Measurements from ENCODE around the gene KLHL22.
"Not testable (repeated sequence)": the region's sequence is repeated elsewhere in the genome, so short reads cannot be mapped to it uniquely, and the experiment has no call there.

The KLHL22 gene

GRCh38 chr22:20459862-20460261 lies 35.7 kb downstream of the KLHL22 start:
- Histone ChIP-seq H3K9me3 (replicated peaks; ENCODE audit: low read length) (no peaks in the 10 kb centered on the region), H3K9ac (ENCODE audit: low read depth, low read length) (no peak overlapping the region), H3K4me3 (ENCODE audit: low read length) (no peak overlapping the region), H3K27me3 (ENCODE audit: control insufficient read depth, insufficient read depth, low read length) (no peaks in the 10 kb centered on the region), H3K36me3 (ENCODE audit: insufficient read depth, low read length) (peaks cover 21% of the 10 kb centered on the region), H3K4me1 (ENCODE audit: control insufficient read depth, insufficient read depth, low read length) (no peaks in the 10 kb centered on the region), H3K4me2 (ENCODE audit: low read length) (no peak overlapping the region)

- no peaks in the 10 kb centered on the region for H3K27me3 ChIP-seq (ENCODE audit: control insufficient read depth, insufficient read depth, low read length)
- no peaks in the 10 kb centered on the region for H3K4me1 ChIP-seq (ENCODE audit: control insufficient read depth, insufficient read depth, low read length)
- H3K36me3 ChIP-seq (ENCODE audit: insufficient read depth, low read length), result peaks cover 18% of the 10 kb centered on the region
- no peak overlapping the region for H3K4me3 ChIP-seq (ENCODE audit: low read length)
- no peak overlapping the region for H3K9ac ChIP-seq (ENCODE audit: low read depth, low read length)
- no peaks in the 10 kb centered on the region for H3K9me3 ChIP-seq (replicated peaks; ENCODE audit: low read length)
- H3K4me2 ChIP-seq (ENCODE audit: low read length), result no peak overlapping the region
Observed at GRCh38 chr22:20459152-20459542, 36.4 kb downstream of the KLHL22 start.

GRCh38 chr22:20458530-20459151 lies 37.0 kb downstream of the KLHL22 start:
- Histone ChIP-seq H3K4me1 (ENCODE audit: control insufficient read depth, insufficient read depth, low read length) (no peaks in the 10 kb centered on the region), H3K9ac (ENCODE audit: low read depth, low read length) (no peak overlapping the region), H3K27me3 (ENCODE audit: control insufficient read depth, insufficient read depth, low read length) (no peaks in the 10 kb centered on the region), H3K36me3 (ENCODE audit: insufficient read depth, low read length) (peaks cover 14% of the 10 kb centered on the region), H3K4me2 (ENCODE audit: low read length) (no peak overlapping the region), H3K4me3 (ENCODE audit: low read length) (no peak overlapping the region), H3K9me3 (replicated peaks; ENCODE audit: low read length) (no peaks in the 10 kb centered on the region)

GRCh38 chr22:20457506-20458240 lies 37.9 kb downstream of the KLHL22 start:
- H3K4me3 ChIP-seq (ENCODE audit: low read length), result no peak overlapping the region
- H3K27me3 ChIP-seq (ENCODE audit: control insufficient read depth, insufficient read depth, low read length), result no peaks in the 10 kb centered on the region
- H3K9ac ChIP-seq (ENCODE audit: low read depth, low read length), result no peak overlapping the region
- no peaks in the 10 kb centered on the region for H3K9me3 ChIP-seq (replicated peaks; ENCODE audit: low read length)
- H3K4me2 ChIP-seq (ENCODE audit: low read length), result no peak overlapping the region
- H3K4me1 ChIP-seq (ENCODE audit: control insufficient read depth, insufficient read depth, low read length), result no peaks in the 10 kb centered on the region
- peaks cover 14% of the 10 kb centered on the region for H3K36me3 ChIP-seq (ENCODE audit: insufficient read depth, low read length)

- Histone ChIP-seq H3K4me2 (ENCODE audit: low read length) (no peak overlapping the region), H3K27me3 (ENCODE audit: control insufficient read depth, insufficient read depth, low read length) (no peaks in the 10 kb centered on the region), H3K9ac (ENCODE audit: low read depth, low read length) (no peak overlapping the region), H3K4me1 (ENCODE audit: control insufficient read depth, insufficient read depth, low read length) (no peaks in the 10 kb centered on the region), H3K4me3 (ENCODE audit: low read length) (no peak overlapping the region), H3K36me3 (ENCODE audit: insufficient read depth, low read length) (peaks cover 17% of the 10 kb centered on the region), H3K9me3 (replicated peaks; ENCODE audit: low read length) (no peaks in the 10 kb centered on the region)
Observed at GRCh38 chr22:20456722-20457076, 38.9 kb downstream of the KLHL22 start.

- H3K9me3 ChIP-seq (replicated peaks; ENCODE audit: low read length), result no peaks in the 10 kb centered on the region
- no peaks in the 10 kb centered on the region for H3K4me1 ChIP-seq (ENCODE audit: control insufficient read depth, insufficient read depth, low read length)
- no peaks in the 10 kb centered on the region for H3K27me3 ChIP-seq (ENCODE audit: control insufficient read depth, insufficient read depth, low read length)
- H3K4me2 ChIP-seq (ENCODE audit: low read length), result no peak overlapping the region
- H3K4me3 ChIP-seq (ENCODE audit: low read length), result no peak overlapping the region
- no peak overlapping the region for H3K9ac ChIP-seq (ENCODE audit: low read depth, low read length)
- peaks cover 21% of the 10 kb centered on the region for H3K36me3 ChIP-seq (ENCODE audit: insufficient read depth, low read length)
Observed at GRCh38 chr22:20456064-20456721, 39.4 kb downstream of the KLHL22 start.

GRCh38 chr22:20455709-20456063 lies 39.9 kb downstream of the KLHL22 start:
- H3K4me1 ChIP-seq (ENCODE audit: control insufficient read depth, insufficient read depth, low read length), result no peaks in the 10 kb centered on the region
- no peak overlapping the region for H3K4me3 ChIP-seq (ENCODE audit: low read length)
- peaks cover 24% of the 10 kb centered on the region for H3K36me3 ChIP-seq (ENCODE audit: insufficient read depth, low read length)
- no peaks in the 10 kb centered on the region for H3K9me3 ChIP-seq (replicated peaks; ENCODE audit: low read length)
- H3K4me2 ChIP-seq (ENCODE audit: low read length), result no peak overlapping the region
- no peak overlapping the region for H3K9ac ChIP-seq (ENCODE audit: low read depth, low read length)
- no peaks in the 10 kb centered on the region for H3K27me3 ChIP-seq (ENCODE audit: control insufficient read depth, insufficient read depth, low read length)

- Histone ChIP-seq H3K9me3 (replicated peaks; ENCODE audit: low read length) (no peaks in the 10 kb centered on the region), H3K4me1 (ENCODE audit: control insufficient read depth, insufficient read depth, low read length) (no peaks in the 10 kb centered on the region), H3K9ac (ENCODE audit: low read depth, low read length) (no peak overlapping the region), H3K4me2 (ENCODE audit: low read length) (no peak overlapping the region), H3K4me3 (ENCODE audit: low read length) (no peak overlapping the region), H3K36me3 (ENCODE audit: insufficient read depth, low read length) (peaks cover 20% of the 10 kb centered on the region), H3K27me3 (ENCODE audit: control insufficient read depth, insufficient read depth, low read length) (no peaks in the 10 kb centered on the region)
Observed at GRCh38 chr22:20453222-20453621, 42.4 kb downstream of the KLHL22 start.

- no peak overlapping the region for H3K9ac ChIP-seq (ENCODE audit: low read depth, low read length)
Observed at GRCh38 chr22:20451920-20452319, 43.7 kb downstream of the KLHL22 start.

GRCh38 chr22:20451129-20451778 lies 44.3 kb downstream of the KLHL22 start:
- not testable (repeated sequence) for H3K27me3 ChIP-seq (ENCODE audit: control insufficient read depth, insufficient read depth, low read length); H3K9ac ChIP-seq (ENCODE audit: low read depth, low read length); H3K9me3 ChIP-seq (replicated peaks; ENCODE audit: low read length); H3K4me2 ChIP-seq (ENCODE audit: low read length); H3K4me3 ChIP-seq (ENCODE audit: low read length); H3K4me1 ChIP-seq (ENCODE audit: control insufficient read depth, insufficient read depth, low read length)
- H3K36me3 ChIP-seq (ENCODE audit: insufficient read depth, low read length), result peaks cover 21% of the 10 kb centered on the region

More at GRCh38 chr22:20451920-20452319, 43.7 kb downstream of the KLHL22 start:
- H3K27me3 ChIP-seq (ENCODE audit: control insufficient read depth, insufficient read depth, low read length), result no peaks in the 10 kb centered on the region
- H3K4me2 ChIP-seq (ENCODE audit: low read length), result no peak overlapping the region
- no peaks in the 10 kb centered on the region for H3K9me3 ChIP-seq (replicated peaks; ENCODE audit: low read length)
- H3K4me1 ChIP-seq (ENCODE audit: control insufficient read depth, insufficient read depth, low read length), result no peaks in the 10 kb centered on the region
- H3K36me3 ChIP-seq (ENCODE audit: insufficient read depth, low read length), result peaks cover 20% of the 10 kb centered on the region
- H3K4me3 ChIP-seq (ENCODE audit: low read length), result no peak overlapping the region

- Histone ChIP-seq H3K4me2 (ENCODE audit: low read length) (no peak overlapping the region), H3K36me3 (ENCODE audit: insufficient read depth, low read length) (peaks cover 22% of the 10 kb centered on the region), H3K9ac (ENCODE audit: low read depth, low read length) (no peak overlapping the region), H3K4me3 (ENCODE audit: low read length) (no peak overlapping the region), H3K9me3 (replicated peaks; ENCODE audit: low read length) (no peaks in the 10 kb centered on the region), H3K4me1 (ENCODE audit: control insufficient read depth, insufficient read depth, low read length) (no peaks in the 10 kb centered on the region), H3K27me3 (ENCODE audit: control insufficient read depth, insufficient read depth, low read length) (no peaks in the 10 kb centered on the region)
Observed at GRCh38 chr22:20450551-20450906, 45.1 kb downstream of the KLHL22 start.

Data from skeletal muscle satellite cell (primary cell).